ENCODE measurements around the gene FBXO28.

The FBXO28 gene

GRCh38 chr1:224160171-224160682 is 46.3 kb downstream of the FBXO28 start:
- Histone ChIP-seq H3K27ac (ENCODE audit: low read length) (no peak overlapping the region), H3K9me3 (ENCODE audit: insufficient read depth, low read depth, low read length) (no peaks in the 10 kb centered on the region), H3K27me3 (ENCODE audit: insufficient read depth, low read length) (no peaks in the 10 kb centered on the region), H3K4me1 (ENCODE audit: insufficient read depth, low read length) (peaks cover 10% of the 10 kb centered on the region), H3K36me3 (ENCODE audit: insufficient read depth, low read depth, low read length) (peaks cover 53% of the 10 kb centered on the region), H3K4me3 (ENCODE audit: low read length) (no peak overlapping the region), H3K9ac (ENCODE audit: low read depth, low read length) (no peak overlapping the region)

DNA sequence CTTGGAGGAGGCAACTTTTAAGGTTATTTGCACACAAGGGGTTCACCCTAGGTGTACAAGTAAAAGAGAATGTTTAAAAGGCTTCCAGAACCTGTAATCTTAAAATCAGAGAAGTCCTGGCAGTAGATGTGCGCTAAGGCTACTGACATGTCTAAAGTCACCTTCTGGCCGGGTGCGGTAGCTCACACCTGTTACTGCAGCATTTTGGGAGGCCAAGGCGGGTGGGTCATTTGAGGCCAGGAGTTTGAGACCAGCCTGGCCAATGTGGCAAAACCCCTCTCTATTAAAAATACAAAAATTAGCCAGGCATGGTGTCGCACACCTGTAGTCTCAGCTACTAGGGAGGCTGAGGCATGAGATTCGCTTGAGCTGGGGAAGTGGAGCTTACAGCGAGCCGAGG is 48.9 kb downstream of the FBXO28 start:
- Histone ChIP-seq H3K27ac (ENCODE audit: low read length) (no peak overlapping the region), H3K27me3 (ENCODE audit: insufficient read depth, low read length) (no peaks in the 10 kb centered on the region), H3K9ac (ENCODE audit: low read depth, low read length) (no peak overlapping the region), H3K4me1 (ENCODE audit: insufficient read depth, low read length) (peaks cover 10% of the 10 kb centered on the region), H3K9me3 (ENCODE audit: insufficient read depth, low read depth, low read length) (no peaks in the 10 kb centered on the region), H3K4me3 (ENCODE audit: low read length) (no peak overlapping the region), H3K36me3 (ENCODE audit: insufficient read depth, low read depth, low read length) (peaks cover 31% of the 10 kb centered on the region)

DNA sequence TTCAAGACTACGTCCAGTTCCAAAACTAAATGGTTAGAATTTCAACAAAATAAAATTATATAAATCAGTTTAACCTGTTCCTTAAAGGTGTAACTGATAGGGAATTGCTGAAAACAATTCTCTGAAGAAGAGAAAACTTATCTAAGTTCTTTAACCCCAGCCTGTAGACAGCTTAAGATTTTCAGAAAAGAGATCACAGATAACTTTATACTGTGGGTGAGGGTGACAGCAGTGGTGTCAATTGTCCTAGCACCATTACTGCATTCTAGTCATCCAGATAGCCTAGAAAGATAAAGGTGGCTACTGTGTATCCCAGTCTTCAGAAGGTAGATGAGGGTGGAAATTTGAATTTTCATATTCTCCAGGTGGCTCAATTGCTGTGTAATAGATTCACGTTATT is 49.4 kb downstream of the FBXO28 start:
- H3K4me1 ChIP-seq (ENCODE audit: insufficient read depth, low read length) = peaks cover 10% of the 10 kb centered on the region
- no peaks in the 10 kb centered on the region for H3K9me3 ChIP-seq (ENCODE audit: insufficient read depth, low read depth, low read length)
- H3K27ac ChIP-seq (ENCODE audit: low read length) = no peak overlapping the region
- H3K9ac ChIP-seq (ENCODE audit: low read depth, low read length) = peak overlapping the region; percentile 82; the same call in 1 of the 2 replicates
- no peak overlapping the region for H3K4me3 ChIP-seq (ENCODE audit: low read length)
- no peaks in the 10 kb centered on the region for H3K27me3 ChIP-seq (ENCODE audit: insufficient read depth, low read length)
- peaks cover 26% of the 10 kb centered on the region for H3K36me3 ChIP-seq (ENCODE audit: insufficient read depth, low read depth, low read length)

DNA sequence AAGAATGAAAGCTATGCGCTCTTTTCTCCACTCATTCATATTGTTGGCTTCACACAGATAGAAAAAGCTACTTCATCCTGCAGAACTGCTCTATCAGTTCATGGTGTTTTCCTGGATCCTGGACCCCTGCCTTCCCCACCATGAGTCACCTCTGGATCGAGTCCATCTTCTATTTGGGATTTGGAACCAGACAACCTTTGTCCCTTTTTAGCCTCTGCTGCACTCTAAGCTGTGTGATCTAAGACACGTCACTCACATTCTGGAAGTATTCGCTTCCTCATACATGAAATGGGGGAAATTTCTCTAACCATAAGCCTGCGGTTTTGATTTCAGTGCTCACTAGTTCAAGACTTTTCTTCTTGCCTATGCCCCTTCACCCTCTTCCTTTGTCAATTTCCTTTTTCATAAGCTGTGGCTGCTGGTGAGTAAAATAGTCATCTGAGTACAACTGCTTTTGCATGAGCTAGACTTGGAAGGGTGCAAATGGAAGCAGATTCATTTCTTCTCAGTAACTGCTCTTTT is 55.0 kb downstream of the FBXO28 start:
- H3K9me3 ChIP-seq (ENCODE audit: insufficient read depth, low read depth, low read length) = no peaks in the 10 kb centered on the region
- H3K27ac ChIP-seq (ENCODE audit: low read length) = no peak overlapping the region
- peaks cover 24% of the 10 kb centered on the region for H3K4me1 ChIP-seq (ENCODE audit: insufficient read depth, low read length)
- no peaks in the 10 kb centered on the region for H3K27me3 ChIP-seq (ENCODE audit: insufficient read depth, low read length)
- no peak overlapping the region for H3K9ac ChIP-seq (ENCODE audit: low read depth, low read length)
- no peak overlapping the region for H3K4me3 ChIP-seq (ENCODE audit: low read length)
- no peaks in the 10 kb centered on the region for H3K36me3 ChIP-seq (ENCODE audit: insufficient read depth, low read depth, low read length)

- Histone ChIP-seq H3K9ac (ENCODE audit: low read depth, low read length) (peak overlapping the region; percentile 6; the same call in 1 of the 2 replicates), H3K4me3 (ENCODE audit: low read length) (no peak overlapping the region), H3K9me3 (ENCODE audit: insufficient read depth, low read depth, low read length) (no peaks in the 10 kb centered on the region), H3K27me3 (ENCODE audit: insufficient read depth, low read length) (no peaks in the 10 kb centered on the region), H3K36me3 (ENCODE audit: insufficient read depth, low read depth, low read length) (no peaks in the 10 kb centered on the region), H3K4me1 (ENCODE audit: insufficient read depth, low read length) (peaks cover 15% of the 10 kb centered on the region; the same call in 1 of the 2 replicates), H3K27ac (ENCODE audit: low read length) (no peak overlapping the region)
These were observed 55.9 kb downstream of the FBXO28 start for GRCh38 chr1:224169718-224170270.

- Histone ChIP-seq H3K4me1 (ENCODE audit: insufficient read depth, low read length) (peaks cover 14% of the 10 kb centered on the region; the same call in 1 of the 2 replicates), H3K36me3 (ENCODE audit: insufficient read depth, low read depth, low read length) (no peaks in the 10 kb centered on the region), H3K4me3 (ENCODE audit: low read length) (no peak overlapping the region), H3K27ac (ENCODE audit: low read length) (no peak overlapping the region), H3K9ac (ENCODE audit: low read depth, low read length) (peak overlapping the region; percentile 6; the same call in 1 of the 2 replicates), H3K27me3 (ENCODE audit: insufficient read depth, low read length) (no peaks in the 10 kb centered on the region), H3K9me3 (ENCODE audit: insufficient read depth, low read depth, low read length) (no peaks in the 10 kb centered on the region)
These were observed 56.4 kb downstream of the FBXO28 start for GRCh38 chr1:224170343-224170742.

- H3K4me1 ChIP-seq (ENCODE audit: insufficient read depth, low read length) = peaks cover 14% of the 10 kb centered on the region; the same call in 1 of the 2 replicates
- H3K9ac ChIP-seq (ENCODE audit: low read depth, low read length) = no peak overlapping the region
- no peaks in the 10 kb centered on the region for H3K36me3 ChIP-seq (ENCODE audit: insufficient read depth, low read depth, low read length)
- H3K27me3 ChIP-seq (ENCODE audit: insufficient read depth, low read length) = no peaks in the 10 kb centered on the region
- H3K9me3 ChIP-seq (ENCODE audit: insufficient read depth, low read depth, low read length) = no peaks in the 10 kb centered on the region
- H3K4me3 ChIP-seq (ENCODE audit: low read length) = no peak overlapping the region
- no peak overlapping the region for H3K27ac ChIP-seq (ENCODE audit: low read length)
These were observed 57.0 kb downstream of the FBXO28 start for GRCh38 chr1:224170748-224171478.

GRCh38 chr1:224172229-224172628 is 58.3 kb downstream of the FBXO28 start:
- no peak overlapping the region for H3K9ac ChIP-seq (ENCODE audit: low read depth, low read length)
- no peaks in the 10 kb centered on the region for H3K27me3 ChIP-seq (ENCODE audit: insufficient read depth, low read length)

DNA sequence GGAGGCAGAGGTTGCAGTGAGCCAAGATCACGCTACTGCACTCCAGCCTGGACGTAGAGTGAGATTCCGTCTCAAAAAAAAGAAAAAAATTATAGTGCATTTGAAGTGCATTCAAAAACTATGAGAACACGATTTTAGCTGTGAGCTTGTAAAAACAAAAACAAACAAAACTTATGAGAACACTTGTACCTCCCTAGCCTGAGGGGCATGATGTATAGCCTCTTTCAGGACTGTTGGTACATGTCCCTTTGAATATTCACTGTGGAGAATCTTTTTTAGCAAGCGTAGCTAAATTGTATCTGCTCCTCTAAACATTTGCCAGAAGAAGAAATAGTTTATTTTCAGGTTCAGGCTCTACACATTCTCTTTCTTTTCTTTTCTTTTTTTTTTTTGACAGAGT is 59.6 kb downstream of the FBXO28 start:
- H3K27ac ChIP-seq (ENCODE audit: low read length) = no peak overlapping the region
- H3K36me3 ChIP-seq (ENCODE audit: insufficient read depth, low read depth, low read length) = no peaks in the 10 kb centered on the region
- H3K4me3 ChIP-seq (ENCODE audit: low read length) = no peak overlapping the region
- peaks cover 14% of the 10 kb centered on the region; the same call in 1 of the 2 replicates for H3K4me1 ChIP-seq (ENCODE audit: insufficient read depth, low read length)
- no peaks in the 10 kb centered on the region for H3K27me3 ChIP-seq (ENCODE audit: insufficient read depth, low read length)
- no peak overlapping the region for H3K9ac ChIP-seq (ENCODE audit: low read depth, low read length)
- H3K9me3 ChIP-seq (ENCODE audit: insufficient read depth, low read depth, low read length) = no peaks in the 10 kb centered on the region

More at GRCh38 chr1:224172229-224172628, 58.3 kb downstream of the FBXO28 start:
- Histone ChIP-seq H3K27ac (ENCODE audit: low read length) (no peak overlapping the region), H3K36me3 (ENCODE audit: insufficient read depth, low read depth, low read length) (no peaks in the 10 kb centered on the region), H3K4me1 (ENCODE audit: insufficient read depth, low read length) (peaks cover 14% of the 10 kb centered on the region; the same call in 1 of the 2 replicates), H3K4me3 (ENCODE audit: low read length) (no peak overlapping the region), H3K9me3 (ENCODE audit: insufficient read depth, low read depth, low read length) (no peaks in the 10 kb centered on the region)

DNA sequence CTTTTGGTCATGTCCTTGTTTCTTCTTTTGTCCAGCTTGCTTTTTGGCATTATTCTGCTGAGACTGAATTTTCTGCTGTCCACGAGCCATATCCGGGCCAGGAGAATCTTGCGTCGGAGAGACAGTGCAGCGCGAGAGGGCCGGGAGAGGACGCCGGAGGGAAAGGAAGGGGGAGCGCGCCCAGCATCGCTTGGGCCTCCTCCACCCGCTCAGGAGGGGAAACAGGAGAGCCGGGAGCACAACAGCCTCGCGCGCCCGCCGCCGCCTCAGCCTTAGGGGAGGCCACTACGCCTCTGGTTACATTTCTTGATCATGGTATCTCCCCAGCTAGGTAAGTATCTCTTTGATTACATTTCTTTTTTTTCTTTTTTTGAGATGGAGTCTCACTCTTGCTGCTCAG is 61.7 kb downstream of the FBXO28 start:
- no peak overlapping the region; the same call in 1 of the 2 replicates for H3K4me3 ChIP-seq (ENCODE audit: low read length)

GRCh38 chr1:224177356-224177999 is 63.6 kb downstream of the FBXO28 start:
- Histone ChIP-seq H3K27ac (ENCODE audit: low read length) (no peak overlapping the region), H3K9ac (ENCODE audit: low read depth, low read length) (no peak overlapping the region), H3K9me3 (ENCODE audit: insufficient read depth, low read depth, low read length) (no peaks in the 10 kb centered on the region), H3K36me3 (ENCODE audit: insufficient read depth, low read depth, low read length) (no peaks in the 10 kb centered on the region), H3K27me3 (ENCODE audit: insufficient read depth, low read length) (no peaks in the 10 kb centered on the region), H3K4me3 (ENCODE audit: low read length) (no peak overlapping the region), H3K4me1 (ENCODE audit: insufficient read depth, low read length) (0 out of 2 replicates have a peak, but pooled peaks cover 3% of the 10 kb centered on the region)

More for the DNA sequence above, 61.7 kb downstream of the FBXO28 start:
- H3K36me3 ChIP-seq (ENCODE audit: insufficient read depth, low read depth, low read length) = no peaks in the 10 kb centered on the region
- no peaks in the 10 kb centered on the region for H3K9me3 ChIP-seq (ENCODE audit: insufficient read depth, low read depth, low read length)
- no peaks in the 10 kb centered on the region for H3K27me3 ChIP-seq (ENCODE audit: insufficient read depth, low read length)
- H3K27ac ChIP-seq (ENCODE audit: low read length) = no peak overlapping the region
- H3K4me1 ChIP-seq (ENCODE audit: insufficient read depth, low read length) = no peaks in the 10 kb centered on the region; the same call in 1 of the 2 replicates
- H3K9ac ChIP-seq (ENCODE audit: low read depth, low read length) = no peak overlapping the region
